HS-5 (cell line): ENCODE data around the gene PPP2R2C.

Experiments used
- DNase-seq: peaks from one replicate; pipeline ENCODE4 v3.0.0-alpha.2; 2012; ENCODE audit warnings: low read depth

PPP2R2C gene

GRCh38 chr4:6327220-6327917, 145.0 kb downstream of the PPP2R2C start:
- DNase-seq: no peak

GRCh38 chr4:6326312-6327060, 145.9 kb downstream of the PPP2R2C start:
- no peak for DNase-seq

GRCh38 chr4:6325788-6326290, 146.6 kb downstream of the PPP2R2C start:
- no peak for DNase-seq

GRCh38 chr4:6324999-6325787, 147.2 kb downstream of the PPP2R2C start:
- no peak for DNase-seq

GRCh38 chr4:6324461-6324998, 147.9 kb downstream of the PPP2R2C start:
- DNase-seq: no peak

GRCh38 chr4:6322761-6323566, 149.4 kb downstream of the PPP2R2C start:
- no peak for DNase-seq

DNA sequence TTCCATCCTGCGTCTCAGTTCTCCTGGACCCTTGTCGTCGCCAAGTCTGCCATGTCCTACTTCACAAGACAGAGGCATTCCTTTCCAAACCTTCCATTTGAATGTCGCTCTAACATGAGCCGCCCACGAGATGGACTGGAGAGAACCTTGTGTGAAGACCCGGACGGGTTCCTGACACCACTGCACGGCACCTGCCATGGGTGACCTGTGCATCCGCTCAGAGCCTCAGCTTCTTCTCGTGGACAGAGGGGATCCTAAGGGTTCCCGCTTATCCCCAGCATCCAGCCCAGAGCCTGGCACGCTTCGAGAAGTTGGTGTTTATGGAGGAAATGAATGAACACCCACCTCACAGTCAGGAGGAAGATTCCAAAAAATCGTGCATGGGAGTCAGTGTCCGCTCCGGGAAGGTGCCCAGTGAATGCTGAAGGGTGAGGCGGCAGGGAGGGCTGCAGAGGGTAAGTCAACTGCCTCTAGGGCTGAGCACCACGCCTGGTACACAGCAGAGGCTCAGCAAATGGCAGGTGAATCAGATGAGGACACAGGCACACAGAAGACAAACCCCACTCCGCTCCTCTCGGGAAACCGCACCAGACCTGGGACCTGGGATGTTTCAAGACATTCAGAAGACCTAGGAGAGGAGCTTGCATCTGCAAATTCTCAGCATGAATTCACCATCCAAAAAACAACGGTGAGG, 150.2 kb downstream of the PPP2R2C start:
- DNase-seq: no peak

DNA sequence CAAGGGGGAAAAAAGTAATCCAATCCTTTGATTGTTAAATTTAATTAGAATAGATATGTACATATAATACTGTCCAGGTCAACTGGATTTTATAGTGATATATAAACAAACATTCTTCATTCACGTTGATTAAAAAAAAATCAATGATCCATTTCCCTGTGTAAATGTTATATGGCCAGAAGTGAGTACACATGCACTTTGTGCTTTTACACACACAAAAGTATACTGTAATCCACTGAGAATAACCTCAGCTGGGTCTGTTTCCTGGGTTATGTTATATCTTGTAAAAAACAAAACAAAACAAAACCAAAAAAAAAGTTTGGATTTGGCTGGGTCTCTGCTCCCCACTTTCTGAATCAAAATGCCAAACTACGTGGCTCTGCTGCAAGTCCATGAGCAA, 151.1 kb downstream of the PPP2R2C start:
- no peak for DNase-seq

GRCh38 chr4:6320663-6321062, 151.8 kb downstream of the PPP2R2C start:
- DNase-seq: no peak

- DNase-seq: no peak
Observed at GRCh38 chr4:6319530-6320150, 152.8 kb downstream of the PPP2R2C start.

DNA sequence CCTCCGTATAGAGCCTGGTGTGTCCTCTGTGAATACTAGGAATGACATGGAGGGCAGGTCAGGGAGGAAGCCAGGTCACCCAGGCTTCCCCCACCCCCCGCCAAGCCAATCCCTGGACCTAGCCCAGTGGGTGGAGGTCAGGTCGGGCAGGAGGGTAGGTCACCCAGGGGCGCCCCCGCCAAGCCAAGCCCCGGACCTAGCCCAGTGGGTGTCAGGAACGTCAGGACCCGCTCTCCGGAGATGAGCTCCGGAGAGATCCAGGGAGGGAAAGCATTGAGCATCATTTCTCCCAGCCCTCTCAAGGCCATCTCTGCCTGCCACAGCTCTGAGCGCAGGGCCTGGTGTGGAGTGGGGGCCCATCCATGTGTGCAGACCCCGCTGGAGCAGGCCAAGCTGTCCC, 154.2 kb downstream of the PPP2R2C start:
- no peak for DNase-seq

DNA sequence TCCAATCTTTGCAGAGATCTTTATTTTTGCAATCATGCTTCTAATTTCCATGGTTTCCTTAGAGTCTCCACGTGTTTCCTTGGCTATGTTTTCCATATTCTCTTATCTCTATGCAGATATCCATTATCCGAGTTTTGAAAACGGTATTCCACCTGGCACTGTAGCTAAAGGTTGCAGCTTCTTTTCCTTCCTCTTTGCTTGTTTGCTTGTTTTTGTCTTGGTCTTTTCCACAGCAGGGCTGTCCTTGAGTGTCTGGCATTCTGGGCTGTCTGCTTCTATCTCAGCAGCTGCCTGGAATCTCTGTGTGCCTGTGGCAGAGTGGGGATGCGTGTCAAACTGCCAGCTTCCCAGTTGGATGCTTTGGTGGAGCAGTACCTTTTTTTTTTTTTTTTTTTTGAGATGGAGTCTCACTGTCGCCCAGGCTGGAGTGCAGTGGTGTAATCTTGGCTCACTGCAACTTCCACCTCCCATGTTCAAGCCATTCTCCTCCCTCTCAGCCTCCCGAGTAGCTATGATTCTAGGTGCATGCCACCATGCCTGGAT, 155.9 kb downstream of the PPP2R2C start:
- DNase-seq: no peak

- DNase-seq: no peak
Observed at GRCh38 chr4:6313216-6313615, 159.2 kb downstream of the PPP2R2C start.

GRCh38 chr4:6309777-6310176, 162.6 kb downstream of the PPP2R2C start:
- DNase-seq: no peak

DNA sequence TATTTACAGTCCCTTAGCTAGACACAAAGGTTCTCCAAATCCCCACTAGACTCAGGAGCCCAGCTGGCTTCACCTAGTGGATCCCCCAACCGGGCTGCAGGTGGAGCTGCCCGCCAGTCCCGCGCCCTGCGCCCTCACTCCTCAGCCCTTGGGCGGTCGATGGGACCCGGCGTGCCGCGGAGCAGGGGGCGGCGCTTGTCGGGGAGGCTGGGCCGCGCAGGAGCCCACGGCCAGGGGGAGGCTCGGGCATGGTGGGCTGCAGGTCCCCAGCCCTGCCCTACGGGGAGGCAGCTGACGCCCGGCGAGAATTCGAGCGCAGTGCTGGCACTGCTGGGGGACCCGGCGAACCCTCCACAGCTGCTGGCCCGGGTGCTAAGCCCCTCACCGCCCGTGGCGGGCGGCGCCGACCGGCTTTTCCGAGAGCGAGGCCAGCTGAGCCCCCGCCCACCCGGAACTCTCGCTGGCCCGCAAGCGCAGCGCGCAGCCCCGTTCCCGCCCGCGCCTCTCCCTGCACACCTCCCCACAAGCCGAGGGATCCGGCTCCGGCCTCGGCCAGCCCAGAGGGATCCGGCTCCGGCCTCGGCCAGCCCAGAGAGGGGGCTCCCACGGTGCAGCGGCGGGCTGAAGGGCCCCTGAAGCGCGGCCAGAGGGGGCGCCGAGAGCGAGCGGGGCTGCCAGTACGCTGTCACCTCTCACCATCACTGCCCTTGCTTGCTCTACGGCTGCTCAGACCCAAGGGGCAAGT, 163.3 kb downstream of the PPP2R2C start:
- DNase-seq: no peak

- no peak for DNase-seq
Observed at GRCh38 chr4:6307891-6308290, 164.5 kb downstream of the PPP2R2C start.

DNA sequence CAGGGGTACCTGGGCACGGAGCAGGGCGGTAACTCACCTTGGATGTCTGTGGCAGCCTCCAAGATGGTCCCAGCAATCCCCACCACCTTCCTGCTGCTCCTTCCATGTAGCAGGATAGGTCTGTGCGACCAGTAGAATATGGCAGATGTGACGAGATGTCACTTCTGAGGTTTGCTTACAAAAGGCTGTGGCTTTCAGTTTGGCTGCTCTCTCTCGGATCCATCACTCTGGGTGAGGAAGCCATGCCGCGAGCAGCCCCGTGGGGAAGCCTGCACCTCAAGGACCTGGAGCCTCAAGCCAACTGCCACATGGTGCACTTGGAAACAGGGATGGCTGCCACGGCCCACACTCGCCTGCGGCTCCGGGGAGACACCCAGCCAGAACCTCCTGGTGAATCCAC, 165.2 kb downstream of the PPP2R2C start:
- no peak for DNase-seq

- DNase-seq: no peak
Observed at GRCh38 chr4:6306299-6306698, 166.1 kb downstream of the PPP2R2C start.

- no peak for DNase-seq
Observed at GRCh38 chr4:6303943-6304342, 168.5 kb downstream of the PPP2R2C start.
